ENCODE measurements around the gene C16orf74.

GRCh38 chr16:85709766-85710585 is 40.9 kb downstream of the C16orf74 start:
- TF ChIP-seq CTCF (IDR thresholded peaks at IDR 0.05; ENCODE audit: low read depth, low read length, poor library complexity, severe bottlenecking) (no peak), EZH2phosphoT487 (IDR thresholded peaks at IDR 0.05; ENCODE audit: borderline replicate concordance, low read length) (no peak)
